ENCODE data around the gene TMEM108.

DNA sequence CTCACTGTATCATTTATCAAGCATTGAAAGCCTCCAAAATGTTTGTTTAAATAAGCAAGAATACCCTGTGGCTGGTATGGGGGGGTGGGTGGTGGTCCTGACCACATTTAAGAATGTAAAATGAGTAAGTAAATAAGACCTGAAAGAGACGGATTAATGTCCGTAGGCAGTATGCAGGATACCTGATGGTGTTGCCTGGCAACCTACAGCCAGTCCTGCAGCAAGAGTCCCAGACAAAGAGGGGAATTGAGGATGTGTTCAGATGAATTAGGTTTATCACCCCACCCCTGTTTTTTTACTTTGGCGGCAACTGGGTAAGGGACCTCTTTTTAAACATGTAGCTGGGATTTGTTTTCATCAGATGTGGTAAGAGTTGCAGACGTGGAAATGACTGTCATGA, 261.9 kb downstream of the TMEM108 start:
- TF ChIP-seq, protein P1, sequence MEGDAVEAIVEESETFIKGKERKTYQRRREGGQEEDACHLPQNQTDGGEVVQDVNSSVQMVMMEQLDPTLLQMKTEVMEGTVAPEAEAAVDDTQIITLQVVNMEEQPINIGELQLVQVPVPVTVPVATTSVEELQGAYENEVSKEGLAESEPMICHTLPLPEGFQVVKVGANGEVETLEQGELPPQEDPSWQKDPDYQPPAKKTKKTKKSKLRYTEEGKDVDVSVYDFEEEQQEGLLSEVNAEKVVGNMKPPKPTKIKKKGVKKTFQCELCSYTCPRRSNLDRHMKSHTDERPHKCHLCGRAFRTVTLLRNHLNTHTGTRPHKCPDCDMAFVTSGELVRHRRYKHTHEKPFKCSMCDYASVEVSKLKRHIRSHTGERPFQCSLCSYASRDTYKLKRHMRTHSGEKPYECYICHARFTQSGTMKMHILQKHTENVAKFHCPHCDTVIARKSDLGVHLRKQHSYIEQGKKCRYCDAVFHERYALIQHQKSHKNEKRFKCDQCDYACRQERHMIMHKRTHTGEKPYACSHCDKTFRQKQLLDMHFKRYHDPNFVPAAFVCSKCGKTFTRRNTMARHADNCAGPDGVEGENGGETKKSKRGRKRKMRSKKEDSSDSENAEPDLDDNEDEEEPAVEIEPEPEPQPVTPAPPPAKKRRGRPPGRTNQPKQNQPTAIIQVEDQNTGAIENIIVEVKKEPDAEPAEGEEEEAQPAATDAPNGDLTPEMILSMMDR (IDR thresholded peaks at IDR 0.05) = no peak
- no peak for TF ChIP-seq POLR2A (IDR thresholded peaks at IDR 0.05)

All from heart left ventricle (tissue), 13 donors.